ENCODE measurements around the gene MAP1B. TPM values are rescaled to one million over a fixed set of nuclear protein-coding genes. Genes with fewer than 3 reads are reported as not detected.

Gene MAP1B
- polyA plus RNA-seq, 3 donors = 12.1 to 13.7 (median 12.3) TPM

- DNase-seq (ENCODE audit: low read depth in 3 of 3, low spot score in 2 of 3) = peak in 2 of 3 donors; percentile 23 to 25
Measured at GRCh38 chr5:72242796-72243475, 135.7 kb downstream of the MAP1B start.

- no peak for DNase-seq (ENCODE audit: low read depth in 3 of 3, low spot score in 2 of 3)
Measured at GRCh38 chr5:72243706-72244105, 136.4 kb downstream of the MAP1B start.

- DNase-seq (ENCODE audit: low read depth in 3 of 3, low spot score in 2 of 3) = no peak
Measured at GRCh38 chr5:72244862-72245371, 137.6 kb downstream of the MAP1B start.

- no peak for DNase-seq (ENCODE audit: low read depth in 3 of 3, low spot score in 2 of 3)
Measured at GRCh38 chr5:72245546-72245945, 138.3 kb downstream of the MAP1B start.

- no peak for DNase-seq (ENCODE audit: low read depth in 3 of 3, low spot score in 2 of 3)
Measured at GRCh38 chr5:72245951-72246532, 138.8 kb downstream of the MAP1B start.

GRCh38 chr5:72246954-72247442 lies 139.7 kb downstream of the MAP1B start:
- no peak for DNase-seq (ENCODE audit: low read depth in 3 of 3, low spot score in 2 of 3)

GRCh38 chr5:72248410-72248981 lies 141.2 kb downstream of the MAP1B start:
- no peak for DNase-seq (ENCODE audit: low read depth in 3 of 3, low spot score in 2 of 3)

GRCh38 chr5:72251386-72251785 lies 144.1 kb downstream of the MAP1B start:
- no peak for DNase-seq (ENCODE audit: low read depth in 3 of 3, low spot score in 2 of 3)

GRCh38 chr5:72252008-72252407 lies 144.7 kb downstream of the MAP1B start:
- no peak for DNase-seq (ENCODE audit: low read depth in 3 of 3, low spot score in 2 of 3)

- no peak for DNase-seq (ENCODE audit: low read depth in 3 of 3, low spot score in 2 of 3)
Measured at GRCh38 chr5:72252574-72253155, 145.4 kb downstream of the MAP1B start.

- no peak for DNase-seq (ENCODE audit: low read depth in 3 of 3, low spot score in 2 of 3)
Measured at GRCh38 chr5:72255237-72255636, 148.0 kb downstream of the MAP1B start.

GRCh38 chr5:72255670-72256069 lies 148.4 kb downstream of the MAP1B start:
- no peak for DNase-seq (ENCODE audit: low read depth in 3 of 3, low spot score in 2 of 3)

- no peak for DNase-seq (ENCODE audit: low read depth in 3 of 3, low spot score in 2 of 3)
Measured at GRCh38 chr5:72256536-72256935, 149.3 kb downstream of the MAP1B start.

Other genes starting within 250 kb of the MAP1B start
- gene MRPS27, start 212.8 kb downstream of the MAP1B start, polyA plus RNA-seq (ENCODE audit: insufficient read length in 3 of 3) = 10 to 100 TPM; 70.7 to 72.2 (median 71.1) TPM
- 10 to 100 TPM; 11.3 to 11.7 (median 11.5) TPM for gene PTCD2, start 212.9 kb downstream of the MAP1B start, polyA plus RNA-seq (ENCODE audit: insufficient read length in 3 of 3)

Data from right renal cortex interstitium (tissue), 3 donors.